ENCODE results near the gene GRN.

Gene GRN

DNA sequence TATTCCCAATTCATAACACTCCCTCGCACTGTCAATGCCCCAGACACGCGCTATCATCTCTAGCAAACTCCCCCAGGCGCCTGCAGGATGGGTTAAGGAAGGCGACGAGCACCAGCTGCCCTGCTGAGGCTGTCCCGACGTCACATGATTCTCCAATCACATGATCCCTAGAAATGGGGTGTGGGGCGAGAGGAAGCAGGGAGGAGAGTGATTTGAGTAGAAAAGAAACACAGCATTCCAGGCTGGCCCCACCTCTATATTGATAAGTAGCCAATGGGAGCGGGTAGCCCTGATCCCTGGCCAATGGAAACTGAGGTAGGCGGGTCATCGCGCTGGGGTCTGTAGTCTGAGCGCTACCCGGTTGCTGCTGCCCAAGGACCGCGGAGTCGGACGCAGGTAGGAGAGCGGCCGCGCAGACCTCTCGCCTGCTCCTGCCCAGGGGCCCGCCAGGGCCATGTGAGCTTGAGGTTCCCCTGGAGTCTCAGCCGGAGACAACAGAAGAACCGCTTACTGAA is at the start of gene GRN:
TSS of gene GRN (plus strand) at position 364 of the 515 bp plus-strand sequence. CDS start 3,863 bp downstream, outside the sequence.
- DNase-seq: peak; percentile 85 to 91

GRCh38 chr17:44297975-44298374 is 47.1 kb upstream of the GRN start:
- no peak for DNase-seq

GRCh38 chr17:44304651-44305050 is 40.5 kb upstream of the GRN start:
- DNase-seq: no peak

GRCh38 chr17:44307387-44308186 is 37.5 kb upstream of the GRN start:
- no peak for DNase-seq

- peak; percentile 83 to 86 for DNase-seq
Observed at GRCh38 chr17:44308320-44308818, 36.7 kb upstream of the GRN start, which contains the start of gene RUNDC3A. Gene RUNDC3A (plus strand): TSS chr17:44308601. CDS start chr17:44308833, 232 bp downstream.

- no peak for DNase-seq
Observed at GRCh38 chr17:44308865-44309264, 36.2 kb upstream of the GRN start.

- DNase-seq: no peak
Observed at GRCh38 chr17:44309472-44309871, 35.6 kb upstream of the GRN start.

- DNase-seq: no peak
Observed at GRCh38 chr17:44310188-44310587, 34.9 kb upstream of the GRN start.

DNA sequence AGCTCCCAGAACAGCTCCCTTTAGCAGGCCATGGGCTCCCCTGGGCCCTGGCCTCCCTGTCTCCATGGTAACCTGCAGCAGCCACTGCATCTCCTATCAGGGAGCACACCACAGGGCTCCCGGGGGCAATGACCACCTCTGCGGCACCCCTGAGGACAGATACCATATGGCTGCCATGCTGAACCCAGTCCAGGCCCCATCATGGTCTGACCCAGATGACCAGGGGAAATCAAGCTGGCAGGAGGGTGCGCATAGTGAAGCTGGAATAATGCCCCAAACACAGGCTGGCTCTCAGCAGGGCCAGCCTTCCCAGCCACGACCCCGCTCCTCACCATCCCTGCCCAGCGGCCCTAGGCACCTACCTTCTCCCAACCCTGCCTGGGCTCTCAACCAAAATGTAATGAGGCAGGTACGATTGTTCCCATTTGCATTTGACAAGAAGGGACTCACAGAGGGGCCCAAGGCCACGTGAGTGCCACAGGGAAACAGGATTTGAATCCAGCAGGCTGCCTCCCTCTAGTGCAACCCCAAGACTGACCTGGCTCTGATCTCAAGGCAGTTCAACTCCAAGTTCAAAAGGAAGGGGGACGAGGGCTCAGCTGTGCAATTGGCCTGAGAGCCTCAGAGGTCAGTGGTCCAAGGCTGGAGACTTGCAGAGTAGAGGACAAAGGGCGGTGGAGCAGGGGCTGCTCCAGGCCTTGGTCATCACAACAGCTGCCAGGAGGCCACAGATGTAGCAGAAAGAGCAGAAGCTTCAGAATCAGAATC is 34.3 kb upstream of the GRN start:
- DNase-seq: no peak

- DNase-seq: no peak
Observed at GRCh38 chr17:44311562-44312181, 33.4 kb upstream of the GRN start.

GRCh38 chr17:44312396-44313104 is 32.6 kb upstream of the GRN start:
- DNase-seq: no peak

- no peak for DNase-seq
Observed at GRCh38 chr17:44314031-44314430, 31.1 kb upstream of the GRN start.

- no peak for DNase-seq
Observed at GRCh38 chr17:44314524-44314868, 30.6 kb upstream of the GRN start.

GRCh38 chr17:44314869-44315661 is 30.0 kb upstream of the GRN start:
- DNase-seq: peak; percentile 62 to 64

DNA sequence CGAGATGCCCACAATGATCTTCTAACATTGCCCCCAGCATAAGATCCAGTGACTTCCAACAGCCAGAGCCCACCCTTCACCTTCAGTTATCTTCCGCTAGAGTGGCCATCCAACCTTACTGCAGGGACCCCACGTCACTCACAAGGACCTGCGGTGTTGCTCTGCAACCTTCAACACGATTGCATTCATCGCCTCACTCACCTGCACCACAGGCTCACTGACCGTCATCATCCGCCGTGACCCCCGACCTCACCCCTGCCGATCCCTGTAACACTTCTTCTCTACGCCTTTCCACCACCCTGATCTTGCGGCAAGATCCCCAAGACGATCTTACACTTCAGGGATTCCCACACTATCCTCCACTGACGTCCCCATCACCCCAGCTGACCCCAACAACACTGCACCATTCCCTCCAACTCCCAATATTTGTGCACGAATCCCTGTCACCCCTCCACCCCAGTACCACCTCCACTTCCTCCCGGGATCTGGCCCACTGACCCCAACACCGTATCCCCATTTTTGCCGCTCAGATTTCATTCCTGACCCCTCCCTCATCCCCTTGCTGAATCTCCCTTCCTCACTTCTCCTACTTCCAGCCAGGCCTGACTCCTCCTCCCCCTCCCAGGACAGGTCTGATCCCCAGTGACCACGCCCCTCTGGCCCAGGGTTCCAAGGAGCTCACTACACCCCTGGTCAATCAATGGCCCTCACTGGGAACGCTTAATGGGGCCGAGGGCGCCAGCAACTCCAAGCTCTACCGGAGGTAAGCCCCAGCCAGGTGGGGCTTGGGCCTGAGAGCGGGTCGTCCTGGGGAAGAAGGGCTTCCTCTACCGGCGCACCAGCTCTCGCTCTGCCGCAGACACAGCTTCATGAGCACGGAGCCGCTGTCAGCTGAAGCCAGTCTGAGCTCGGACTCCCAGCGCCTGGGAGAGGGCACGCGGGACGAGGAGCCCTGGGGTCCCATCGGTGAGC is 29.1 kb upstream of the GRN start:
- no peak for DNase-seq

- no peak for DNase-seq
Observed at GRCh38 chr17:44317545-44317944, 27.6 kb upstream of the GRN start.

DNA sequence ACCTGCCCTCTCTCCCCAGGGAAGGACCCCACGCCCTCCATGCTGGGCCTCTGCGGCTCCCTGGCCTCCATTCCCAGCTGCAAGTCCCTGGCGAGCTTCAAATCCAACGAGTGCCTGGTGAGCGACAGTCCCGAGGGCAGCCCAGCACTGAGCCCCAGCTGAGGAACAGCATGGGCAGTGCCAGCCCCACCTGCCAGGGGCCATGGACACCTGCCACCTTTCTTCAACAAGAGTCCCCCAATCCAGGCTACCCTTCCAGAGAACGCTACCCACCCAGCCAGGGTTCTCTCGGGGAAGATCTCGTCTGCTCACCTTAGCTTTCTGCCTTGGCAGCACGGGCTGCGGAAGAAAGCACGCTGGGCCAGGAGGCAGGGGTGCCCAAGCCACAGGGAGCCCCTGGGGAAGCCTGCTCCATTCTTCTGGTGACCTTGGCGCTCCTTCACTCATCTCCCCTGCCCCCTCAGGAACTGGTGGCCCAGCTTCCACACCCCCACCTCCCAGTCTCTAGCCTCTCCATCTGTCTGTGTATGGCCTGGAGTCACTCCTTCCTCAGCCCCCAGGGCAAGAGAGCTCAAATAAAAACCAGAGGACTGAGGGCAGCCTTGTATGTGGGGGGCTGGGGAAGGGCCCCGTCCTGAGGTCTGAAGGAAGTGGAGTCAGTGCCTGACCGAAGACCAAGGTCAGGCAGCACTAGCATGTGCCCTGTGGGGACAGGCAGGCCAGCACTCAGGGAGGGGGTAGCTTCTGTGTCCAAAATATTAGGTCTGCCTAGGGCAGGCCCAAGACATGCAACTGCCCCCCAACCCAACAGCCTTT is 26.8 kb upstream of the GRN start:
- DNase-seq: no peak

GRCh38 chr17:44320066-44320465 is 25.0 kb upstream of the GRN start:
- no peak for DNase-seq

Measured in activated CD4-positive, alpha-beta T cell treated with anti-CD3 and anti-CD28 coated beads, Interleukin-2, amount 50 U/mL, for 48 hours (primary cell).